Hepatocyte (in vitro differentiated cells): ENCODE measurements around the gene FAM234A. TPM values are rescaled to one million over a fixed set of nuclear protein-coding genes. Genes with fewer than 3 reads are reported as not detected.
"Not testable (repeated sequence)": the region's sequence is repeated elsewhere in the genome, so short reads cannot be mapped to it uniquely, and the experiment has no call there.

Source experiments
- DNase-seq: peaks from one replicate; pipeline ENCODE4 v3.0.0-alpha.2; 2016; ENCODE audit warnings: low spot score
- H2AFZ ChIP-seq: fragments of 200-600 bp; sonication (generic); 2 replicates; pipeline ENCODE4 v1.6.0; 2016; ENCODE audit warnings: antibody characterized with exemption, mild to moderate bottlenecking
- H3K27ac ChIP-seq: fragments of 200-600 bp; sonication (generic); 2 replicates; pipeline ENCODE4 v1.5.1; 2016; ENCODE audit warnings: mild to moderate bottlenecking
- H3K27me3 ChIP-seq: fragments of 200-600 bp; sonication (generic); 2 replicates; pipeline ENCODE4 v1.6.1; 2016
- H3K36me3 ChIP-seq: fragments of 200-600 bp; sonication (generic); replicated peaks from 2 replicates; pipeline ENCODE4 v1.5.1; 2016; ENCODE audit warnings: low read depth; ENCODE audit not compliant: insufficient read depth
- H3K4me1 ChIP-seq: fragments of 200-600 bp; sonication (generic); 2 replicates; pipeline ENCODE4 v1.5.1; 2016; ENCODE audit warnings: mild to moderate bottlenecking, moderate library complexity; ENCODE audit not compliant: insufficient read depth
- H3K4me2 ChIP-seq: fragments of 200-600 bp; sonication (generic); 2 replicates; pipeline ENCODE4 v1.6.0; 2016
- H3K4me3 ChIP-seq: fragments of 200-600 bp; sonication (generic); 2 replicates; pipeline ENCODE4 v1.5.1; 2016; ENCODE audit warnings: mild to moderate bottlenecking
- H3K79me2 ChIP-seq: fragments of 200-600 bp; sonication (generic); 2 replicates; pipeline ENCODE4 v1.6.0; 2017; ENCODE audit warnings: mild to moderate bottlenecking
- H3K9me2 ChIP-seq: fragments of 200-600 bp; sonication (generic); replicated peaks from 2 replicates; pipeline ENCODE4 v1.6.0; 2017; ENCODE audit warnings: mild to moderate bottlenecking; ENCODE audit not compliant: insufficient read depth
- H3K9me3 ChIP-seq: fragments of 200-600 bp; sonication (generic); 2 replicates; pipeline ENCODE4 v1.5.1; 2016; ENCODE audit warnings: low read depth, mild to moderate bottlenecking
- H4K20me1 ChIP-seq: fragments of 200-600 bp; sonication (generic); 2 replicates; pipeline ENCODE4 v1.6.0; 2016; ENCODE audit warnings: mild to moderate bottlenecking; ENCODE audit not compliant: insufficient read depth, poor library complexity, severe bottlenecking
- CTCF ChIP-seq: fragments of 200-600 bp; sonication (generic); IDR thresholded peaks from 2 replicates; pipeline ENCODE4 v1.5.1; 2016; ENCODE audit warnings: antibody characterized with exemption, mild to moderate bottlenecking; ENCODE audit not compliant: poor library complexity
- EZH2 ChIP-seq: fragments of 200-600 bp; sonication (generic); IDR thresholded peaks from 2 replicates; pipeline ENCODE4 v1.6.1; 2016; ENCODE audit warnings: antibody characterized with exemption, mild to moderate bottlenecking, borderline replicate concordance
- EZH2phosphoT487 ChIP-seq: fragments of 200-600 bp; sonication (generic); IDR thresholded peaks from one replicate; pipeline ENCODE4 v1.6.1; 2018; ENCODE audit warnings: antibody characterized with exemption, mild to moderate bottlenecking, low read depth, moderate library complexity; ENCODE audit not compliant: unreplicated experiment, severe bottlenecking
- WGBS: methylation state at CpG from one replicate; pipeline ENCODE4 v1.1.6; 2016; ENCODE audit warnings: low lambda C conversion rate; ENCODE audit errors: missing lambda C conversion rate; 5-methylcytosine and 5-hydroxymethylcytosine counted together
- polyA plus RNA-seq: library from polyadenylated mRNA; unstranded; fragments of >200 nt; fragmentation: Nextera tagmentation; extraction: Ambion mirVana; gene quantifications from 2 replicates; pipeline ENCODE4 v1.2.1, GENCODE V29; 2016
- total RNA-seq: library from RNA; depleted of rRNA; stranded (reverse); fragments of >200 nt; gene quantifications from 2 replicates; pipeline ENCODE4 v1.2.3, GENCODE V29; 2014

FAM234A gene
- total and polyA plus RNA-seq, 2 experiments from 2014 or later, result 84.1 to 106 TPM

- no peak overlapping the region for H3K27ac ChIP-seq
- no peak overlapping the region for H3K4me3 ChIP-seq
- H3K9me3 ChIP-seq, result no peaks in the 10 kb centered on the region
- H3K4me1 ChIP-seq, result no peaks in the 10 kb centered on the region
- no peaks in the 10 kb centered on the region for H3K27me3 ChIP-seq
- H4K20me1 ChIP-seq, result no peaks in the 10 kb centered on the region
- H3K36me3 ChIP-seq, result no peaks in the 10 kb centered on the region
- H3K79me2 ChIP-seq, result no peaks in the 10 kb centered on the region
- no peak for TF ChIP-seq EZH2
- TF ChIP-seq EZH2phosphoT487, result no peak
- TF ChIP-seq CTCF, result no peak
- 92% methylated on average over 12 of the region's 12 CpGs for WGBS
- H2AFZ ChIP-seq, result no peak overlapping the region
- DNase-seq, result no peak
- no peak overlapping the region for H3K4me2 ChIP-seq
- H3K9me2 ChIP-seq, result no peaks in the 10 kb centered on the region
Observed at GRCh38 chr16:265711-266110, 31.1 kb downstream of the FAM234A start.

GRCh38 chr16:266258-267164 is 31.9 kb downstream of the FAM234A start:
- no peak overlapping the region for H3K27ac ChIP-seq
- TF ChIP-seq CTCF (no peak), EZH2 (no peak), EZH2phosphoT487 (no peak)
- WGBS, result 91% methylated on average over 23 of the region's 25 CpGs

GRCh38 chr16:267562-267961 is 32.9 kb downstream of the FAM234A start:
- 98% methylated on average over 17 of the region's 17 CpGs for WGBS
- H3K27ac ChIP-seq, H3K9me3 ChIP-seq, H3K4me3 ChIP-seq, H4K20me1 ChIP-seq, DNase-seq, H3K79me2 ChIP-seq, H3K9me2 ChIP-seq, H3K27me3 ChIP-seq, H3K4me1 ChIP-seq, H3K36me3 ChIP-seq, H3K4me2 ChIP-seq, H2AFZ ChIP-seq: not testable (repeated sequence)

More at GRCh38 chr16:266258-267164, 31.9 kb downstream of the FAM234A start:
- H3K36me3 ChIP-seq, result no peaks in the 10 kb centered on the region
- H3K27me3 ChIP-seq, result no peaks in the 10 kb centered on the region
- H3K4me2 ChIP-seq, result no peak overlapping the region
- no peaks in the 10 kb centered on the region for H4K20me1 ChIP-seq
- no peaks in the 10 kb centered on the region for H3K4me1 ChIP-seq
- H3K79me2 ChIP-seq, result no peaks in the 10 kb centered on the region
- no peaks in the 10 kb centered on the region for H3K9me3 ChIP-seq
- H3K4me3 ChIP-seq, result no peak overlapping the region
- H2AFZ ChIP-seq, result no peak overlapping the region
- DNase-seq, result no peak
- H3K9me2 ChIP-seq, result no peaks in the 10 kb centered on the region

GRCh38 chr16:268141-269053 is 33.8 kb downstream of the FAM234A start:
- DNase-seq, result no peak
- Histone ChIP-seq H3K9me3 (no peaks in the 10 kb centered on the region), H3K4me2 (no peak overlapping the region), H3K36me3 (no peaks in the 10 kb centered on the region), H3K4me3 (no peak overlapping the region), H3K79me2 (no peaks in the 10 kb centered on the region), H2AFZ (no peak overlapping the region), H3K27ac (no peak overlapping the region), H3K27me3 (no peaks in the 10 kb centered on the region), H3K4me1 (no peaks in the 10 kb centered on the region), H4K20me1 (no peaks in the 10 kb centered on the region), H3K9me2 (no peaks in the 10 kb centered on the region)
- TF ChIP-seq CTCF (no peak), EZH2 (no peak), EZH2phosphoT487 (no peak)
- 88% methylated on average over 39 of the region's 40 CpGs for WGBS
